ENCODE data around the gene GAL3ST1.
A peak's percentile ranks its signal among the peaks of the same experiment; 100 is the strongest.

GAL3ST1 gene

GRCh38 chr22:30531651-30532608, 42.5 kb downstream of the GAL3ST1 start:
- Histone ChIP-seq H3K27ac (replicated peaks; ENCODE audit: low read length) (no peak overlapping the region), H2AK5ac (ENCODE audit: low read depth, low read length) (peak overlapping the region; percentile 20), H3K4me3 (ENCODE audit: low read length in 2 of 2) (no peak overlapping the region), H4K8ac (ENCODE audit: low read depth, low read length) (peak overlapping the region; percentile 82), H3K4me2 (ENCODE audit: insufficient read depth, low read length, poor library complexity, severe bottlenecking) (peak overlapping the region; percentile 11), H2BK12ac (ENCODE audit: low read length) (no peak overlapping the region), H3K36me3 (replicated peaks in 1 of 2; ENCODE audit: control insufficient read depth in 2 of 2, insufficient read depth in 2 of 2, low read length in 2 of 2) (peaks cover 0 to 2% of the 10 kb centered on the region in 2 donors), H2AFZ (ENCODE audit: low read length) (no peak overlapping the region), H4K91ac (ENCODE audit: low read depth, low read length, poor library complexity) (no peak overlapping the region), H3K14ac (ENCODE audit: low read length) (no peak overlapping the region), H3K23ac (ENCODE audit: low read depth, low read length, poor library complexity) (peak overlapping the region; percentile 80), H3K27me3 (ENCODE audit: control insufficient read depth in 3 of 3, insufficient read depth in 3 of 3, low read depth in 1 of 3, low read length in 3 of 3) (no peaks in the 10 kb centered on the region), H3K9ac (ENCODE audit: low read depth, low read length, poor library complexity) (peak overlapping the region; percentile 44), H3K79me1 (ENCODE audit: low read depth, low read length) (peaks cover 3% of the 10 kb centered on the region), H3K9me3 (replicated peaks in 1 of 2; ENCODE audit: control insufficient read depth in 2 of 2, insufficient read depth in 1 of 2, low read depth in 1 of 2, low read length in 2 of 2) (no peaks in the 10 kb centered on the region), H3K4me1 (ENCODE audit: control insufficient read depth in 2 of 2, insufficient read depth in 1 of 2, low read depth in 1 of 2, low read length in 2 of 2) (peaks cover 0 to 6% of the 10 kb centered on the region in 2 donors), H2BK120ac (ENCODE audit: low read depth, low read length) (no peak overlapping the region), H3K18ac (ENCODE audit: low read length) (peak overlapping the region; percentile 38), H2BK5ac (ENCODE audit: low read length) (peak overlapping the region; percentile 75), H3K4ac (ENCODE audit: low read length) (no peak overlapping the region), H2BK15ac (ENCODE audit: low read length) (peak overlapping the region; percentile 49)
- WGBS, 2 donors (ENCODE audit: extremely low coverage in 2 of 2, insufficient read length in 2 of 2, insufficient replicate concordance in 1 of 2) = no CpG with 5 or more reads among the region's 17 CpGs
- no peak for DNase-seq (ENCODE audit: low spot score)

DNA sequence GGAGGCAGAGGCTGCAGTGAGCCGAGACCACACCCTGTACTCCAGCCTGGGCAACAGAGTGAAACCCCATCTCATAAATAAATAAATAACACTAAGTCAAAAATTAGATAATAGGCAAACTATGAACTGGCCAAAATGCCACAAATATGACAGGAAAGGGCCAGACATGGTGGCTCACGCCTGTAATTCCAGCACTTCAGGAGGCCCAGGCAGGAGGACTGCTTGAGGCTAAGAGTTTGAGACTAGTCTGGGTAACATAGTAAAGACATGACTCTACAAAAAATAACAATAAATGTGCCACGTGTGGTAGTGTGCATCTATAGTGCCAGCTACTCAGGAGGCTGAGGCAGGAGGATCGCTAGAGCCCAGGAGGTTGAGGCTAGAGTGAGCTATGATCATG, 47.8 kb downstream of the GAL3ST1 start:
- Histone ChIP-seq H3K4ac (ENCODE audit: low read length) (no peak overlapping the region), H3K36me3 (replicated peaks in 1 of 2; ENCODE audit: control insufficient read depth in 2 of 2, insufficient read depth in 2 of 2, low read length in 2 of 2) (no peaks in the 10 kb centered on the region), H2BK15ac (ENCODE audit: low read length) (no peak overlapping the region), H3K18ac (ENCODE audit: low read length) (no peak overlapping the region), H3K27ac (replicated peaks; ENCODE audit: low read length) (no peak overlapping the region), H2BK12ac (ENCODE audit: low read length) (no peak overlapping the region), H2AK5ac (ENCODE audit: low read depth, low read length) (no peak overlapping the region), H3K27me3 (ENCODE audit: control insufficient read depth in 3 of 3, insufficient read depth in 3 of 3, low read depth in 1 of 3, low read length in 3 of 3) (no peaks in the 10 kb centered on the region), H3K23ac (ENCODE audit: low read depth, low read length, poor library complexity) (no peak overlapping the region), H2BK120ac (ENCODE audit: low read depth, low read length) (no peak overlapping the region), H3K4me2 (ENCODE audit: insufficient read depth, low read length, poor library complexity, severe bottlenecking) (no peak overlapping the region), H3K14ac (ENCODE audit: low read length) (no peak overlapping the region), H2AFZ (ENCODE audit: low read length) (no peak overlapping the region), H3K4me1 (ENCODE audit: control insufficient read depth in 2 of 2, insufficient read depth in 1 of 2, low read depth in 1 of 2, low read length in 2 of 2) (no peaks in the 10 kb centered on the region), H4K8ac (ENCODE audit: low read depth, low read length) (no peak overlapping the region), H4K91ac (ENCODE audit: low read depth, low read length, poor library complexity) (no peak overlapping the region), H3K9me3 (replicated peaks in 1 of 2; ENCODE audit: control insufficient read depth in 2 of 2, insufficient read depth in 1 of 2, low read depth in 1 of 2, low read length in 2 of 2) (no peaks in the 10 kb centered on the region), H3K9ac (ENCODE audit: low read depth, low read length, poor library complexity) (no peak overlapping the region), H3K4me3 (ENCODE audit: low read length in 2 of 2) (no peak overlapping the region), H3K79me1 (ENCODE audit: low read depth, low read length) (no peaks in the 10 kb centered on the region), H2BK5ac (ENCODE audit: low read length) (no peak overlapping the region)
- no peak for DNase-seq (ENCODE audit: low spot score)
- WGBS, 2 donors (ENCODE audit: extremely low coverage in 2 of 2, insufficient read length in 2 of 2, insufficient replicate concordance in 1 of 2) = no CpG with 5 or more reads among the region's 4 CpGs

- Histone ChIP-seq H2BK15ac (ENCODE audit: low read length) (no peak overlapping the region), H3K4me1 (ENCODE audit: control insufficient read depth in 2 of 2, insufficient read depth in 1 of 2, low read depth in 1 of 2, low read length in 2 of 2) (no peaks in the 10 kb centered on the region), H3K36me3 (replicated peaks in 1 of 2; ENCODE audit: control insufficient read depth in 2 of 2, insufficient read depth in 2 of 2, low read length in 2 of 2) (no peaks in the 10 kb centered on the region), H3K4ac (ENCODE audit: low read length) (no peak overlapping the region), H3K4me3 (ENCODE audit: low read length in 2 of 2) (no peak overlapping the region), H3K4me2 (ENCODE audit: insufficient read depth, low read length, poor library complexity, severe bottlenecking) (no peak overlapping the region), H2AK5ac (ENCODE audit: low read depth, low read length) (no peak overlapping the region), H3K27ac (replicated peaks; ENCODE audit: low read length) (no peak overlapping the region), H3K79me1 (ENCODE audit: low read depth, low read length) (no peaks in the 10 kb centered on the region), H2BK120ac (ENCODE audit: low read depth, low read length) (no peak overlapping the region), H3K27me3 (ENCODE audit: control insufficient read depth in 3 of 3, insufficient read depth in 3 of 3, low read depth in 1 of 3, low read length in 3 of 3) (no peaks in the 10 kb centered on the region), H3K23ac (ENCODE audit: low read depth, low read length, poor library complexity) (no peak overlapping the region), H2BK5ac (ENCODE audit: low read length) (no peak overlapping the region), H4K8ac (ENCODE audit: low read depth, low read length) (no peak overlapping the region), H3K9ac (ENCODE audit: low read depth, low read length, poor library complexity) (no peak overlapping the region), H2BK12ac (ENCODE audit: low read length) (no peak overlapping the region), H3K18ac (ENCODE audit: low read length) (no peak overlapping the region), H2AFZ (ENCODE audit: low read length) (no peak overlapping the region), H4K91ac (ENCODE audit: low read depth, low read length, poor library complexity) (no peak overlapping the region), H3K9me3 (replicated peaks in 1 of 2; ENCODE audit: control insufficient read depth in 2 of 2, insufficient read depth in 1 of 2, low read depth in 1 of 2, low read length in 2 of 2) (no peaks in the 10 kb centered on the region), H3K14ac (ENCODE audit: low read length) (no peak overlapping the region)
- DNase-seq (ENCODE audit: low spot score) = no peak
- no CpG with 5 or more reads among the region's 8 CpGs for WGBS, 2 donors (ENCODE audit: extremely low coverage in 2 of 2, insufficient read length in 2 of 2, insufficient replicate concordance in 1 of 2)
Observed at GRCh38 chr22:30523646-30524489, 50.6 kb downstream of the GAL3ST1 start.

Measured in neuronal stem cell (in vitro differentiated cells).